ENCODE measurements around the gene SETBP1.
A peak's percentile ranks its signal among the peaks of the same experiment; 100 is the strongest.

SETBP1 gene

GRCh38 chr18:44700652-44701051, 20.0 kb downstream of the SETBP1 start:
- TF ChIP-seq CTCF (IDR thresholded peaks at IDR 0.05; ENCODE audit: low read depth, low read length): no peak
- DNase-seq (ENCODE audit: low read depth): peak; percentile 2
- no peak overlapping the region for H3K4me3 ChIP-seq (ENCODE audit: low read depth, low read length)

GRCh38 chr18:44701227-44701626, 20.5 kb downstream of the SETBP1 start:
- no peak overlapping the region for H3K4me3 ChIP-seq (ENCODE audit: low read depth, low read length)
- TF ChIP-seq MAX (IDR thresholded peaks at IDR 0.05; ENCODE audit: low read depth, low read length) (no peak), MYC (IDR thresholded peaks at IDR 0.05; ENCODE audit: low read depth, low read length) (no peak), CTCF (IDR thresholded peaks at IDR 0.05; ENCODE audit: low read depth, low read length) (no peak), POLR2A (IDR thresholded peaks at IDR 0.05; ENCODE audit: extremely low read depth, insufficient read length) (no peak)
- DNase-seq (ENCODE audit: low read depth): no peak

- TF ChIP-seq CTCF (IDR thresholded peaks at IDR 0.05; ENCODE audit: low read depth, low read length) (no peak), POLR2A (IDR thresholded peaks at IDR 0.05; ENCODE audit: extremely low read depth, insufficient read length) (no peak), MAX (IDR thresholded peaks at IDR 0.05; ENCODE audit: low read depth, low read length) (no peak), MYC (IDR thresholded peaks at IDR 0.05; ENCODE audit: low read depth, low read length) (no peak)
- no peak for DNase-seq (ENCODE audit: low read depth)
Measured at GRCh38 chr18:44702594-44702993, 21.9 kb downstream of the SETBP1 start.

GRCh38 chr18:44704135-44704789, 23.6 kb downstream of the SETBP1 start:
- no peak for DNase-seq (ENCODE audit: low read depth)
- TF ChIP-seq MYC (IDR thresholded peaks at IDR 0.05; ENCODE audit: low read depth, low read length) (no peak), CTCF (IDR thresholded peaks at IDR 0.05; ENCODE audit: low read depth, low read length) (no peak), POLR2A (IDR thresholded peaks at IDR 0.05; ENCODE audit: extremely low read depth, insufficient read length) (no peak), MAX (IDR thresholded peaks at IDR 0.05; ENCODE audit: low read depth, low read length) (no peak)
- no peak overlapping the region for H3K4me3 ChIP-seq (ENCODE audit: low read depth, low read length)

More at GRCh38 chr18:44702594-44702993, 21.9 kb downstream of the SETBP1 start:
- no peak overlapping the region for H3K4me3 ChIP-seq (ENCODE audit: low read depth, low read length)

GRCh38 chr18:44705075-44705675, 24.5 kb downstream of the SETBP1 start:
- DNase-seq (ENCODE audit: low read depth): no peak
- H3K4me3 ChIP-seq (ENCODE audit: low read depth, low read length): no peak overlapping the region
- TF ChIP-seq POLR2A (IDR thresholded peaks at IDR 0.05; ENCODE audit: extremely low read depth, insufficient read length): no peak
- TF ChIP-seq CTCF (IDR thresholded peaks at IDR 0.05; ENCODE audit: low read depth, low read length): no peak
- TF ChIP-seq MYC (IDR thresholded peaks at IDR 0.05; ENCODE audit: low read depth, low read length): no peak
- no peak for TF ChIP-seq MAX (IDR thresholded peaks at IDR 0.05; ENCODE audit: low read depth, low read length)

Measured in NB4 (cell line).